Activated T-helper 2 cell treated with anti-CD3 and anti-CD28 coated beads, Interferon-gamma antibody, Interleukin-2, Interleukin-4, amounts not matched to agents 10 μg/mL and 5 μg/mL and 100 μg/mL, durations not matched to agents 14 hours and 24 hours and 36 hours (primary cell): ENCODE results near the gene TPI1. TPM values are rescaled to one million over a fixed set of nuclear protein-coding genes. Genes with fewer than 3 reads are reported as not detected.

Source experiments
- DNase-seq: peaks from one replicate; pipeline ENCODE4 v3.0.0; 2021; ENCODE audit warnings: low spot score
- H3K27ac Mint-ChIP-seq: one replicate; pipeline ENCODE4 v1.8.0; 2021; ENCODE audit warnings: mixed read lengths
- H3K27me3 Mint-ChIP-seq: one replicate; pipeline ENCODE4 v1.8.0; 2021; ENCODE audit warnings: low read depth, mixed read lengths
- H3K36me3 Mint-ChIP-seq: one replicate; pipeline ENCODE4 v1.8.0; 2021; ENCODE audit warnings: low read depth, mixed read lengths
- H3K4me1 Mint-ChIP-seq: one replicate; pipeline ENCODE4 v1.8.0; 2021; ENCODE audit warnings: low read depth, mixed read lengths
- H3K4me3 Mint-ChIP-seq: one replicate; pipeline ENCODE4 v1.8.0; 2021; ENCODE audit warnings: low read depth, mild to moderate bottlenecking, moderate library complexity, mixed read lengths
- H3K9me3 Mint-ChIP-seq: one replicate; pipeline ENCODE4 v1.8.0; 2021; ENCODE audit warnings: mixed read lengths
- intact Hi-C: fragments of 100-400 bp; cut with micrococcal nuclease; formaldehyde crosslinking; loops from one replicate; pipeline ENCODE4 v1.15.1; 2023
- total RNA-seq: library from RNA; stranded (reverse); gene quantifications from 2 replicates; pipeline ENCODE4 v1.2.3, GENCODE V29; 2022

TPI1 gene
- total RNA-seq = 1,708 and 1,711 TPM in 2 replicates

DNA sequence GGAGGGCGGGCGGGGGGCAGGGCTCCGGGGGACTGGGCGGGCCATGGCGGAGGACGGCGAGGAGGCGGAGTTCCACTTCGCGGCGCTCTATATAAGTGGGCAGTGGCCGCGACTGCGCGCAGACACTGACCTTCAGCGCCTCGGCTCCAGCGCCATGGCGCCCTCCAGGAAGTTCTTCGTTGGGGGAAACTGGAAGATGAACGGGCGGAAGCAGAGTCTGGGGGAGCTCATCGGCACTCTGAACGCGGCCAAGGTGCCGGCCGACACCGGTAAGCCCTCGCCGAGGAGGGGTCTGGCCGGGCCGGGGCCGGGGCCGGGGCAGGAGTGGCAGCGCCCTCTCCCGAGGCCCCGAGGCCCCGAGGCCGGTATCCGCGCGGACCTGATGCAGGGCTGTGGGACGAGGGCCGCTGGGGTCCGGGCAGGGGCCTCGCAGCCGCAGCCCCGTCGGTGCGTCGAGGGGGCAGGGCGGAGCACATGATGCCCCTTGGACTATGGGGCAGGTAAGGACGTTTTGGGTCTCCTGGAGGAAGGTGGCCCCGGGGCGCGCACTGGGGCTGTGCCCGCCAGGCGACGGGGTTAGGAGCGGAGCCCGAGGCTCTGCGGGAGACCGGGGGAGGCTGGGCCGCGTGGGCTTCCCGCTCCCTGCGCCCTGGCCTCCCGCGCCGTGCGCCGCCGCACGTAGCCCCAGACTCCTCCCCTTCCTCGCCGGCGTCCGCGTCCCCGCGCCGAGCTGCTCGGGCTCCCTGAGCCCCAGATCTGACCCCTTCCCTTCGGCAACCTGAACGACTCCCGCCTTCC lies at the start of gene TPI1:
Gene TPI1 (plus strand): TSS at position 119 of the 798 bp plus-strand sequence. CDS start 36 bp downstream, at position 155.
- DNase-seq = peak; percentile 76
- Mint-ChIP-seq H3K36me3 (peaks cover 81% of the 10 kb centered on the region), H3K27me3 (no peaks in the 10 kb centered on the region), H3K4me3 (peak within 1 kb of the TSS; percentile 95), H3K9me3 (no peaks in the 10 kb centered on the region), H3K4me1 (peaks cover 46% of the 10 kb centered on the region), H3K27ac (peak within 1 kb of the TSS; percentile 97)
- intact Hi-C loops = loop anchor here (1.0 kb wide), 1 partner anchor 15 kb away; the partner anchor contains the start of gene USP5

DNA sequence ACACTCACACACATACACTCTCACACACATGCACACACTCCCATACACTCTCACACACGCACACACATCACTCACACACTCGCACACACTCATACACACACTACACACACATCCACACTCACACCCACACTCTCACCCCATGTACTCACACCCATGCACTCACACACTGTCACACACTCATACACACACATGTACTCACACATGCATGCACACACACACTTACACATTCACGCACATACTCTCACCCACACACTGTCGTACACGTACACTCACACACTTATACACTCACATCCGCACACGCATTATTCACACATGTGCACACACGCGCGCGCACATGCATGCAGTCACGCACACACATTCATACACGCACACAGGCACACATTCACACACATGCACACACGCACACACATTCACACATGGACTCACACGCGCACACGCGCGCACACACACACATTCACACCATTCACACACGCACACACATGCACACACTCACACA lies 49.6 kb upstream of the TPI1 start:
- intact Hi-C loops = no loop called here
- Mint-ChIP-seq H3K27me3 (peaks cover 3% of the 10 kb centered on the region), H3K27ac (no peak overlapping the region), H3K9me3 (no peaks in the 10 kb centered on the region), H3K4me1 (peaks cover 13% of the 10 kb centered on the region), H3K4me3 (no peak overlapping the region), H3K36me3 (peaks cover 71% of the 10 kb centered on the region)
- no peak for DNase-seq

DNA sequence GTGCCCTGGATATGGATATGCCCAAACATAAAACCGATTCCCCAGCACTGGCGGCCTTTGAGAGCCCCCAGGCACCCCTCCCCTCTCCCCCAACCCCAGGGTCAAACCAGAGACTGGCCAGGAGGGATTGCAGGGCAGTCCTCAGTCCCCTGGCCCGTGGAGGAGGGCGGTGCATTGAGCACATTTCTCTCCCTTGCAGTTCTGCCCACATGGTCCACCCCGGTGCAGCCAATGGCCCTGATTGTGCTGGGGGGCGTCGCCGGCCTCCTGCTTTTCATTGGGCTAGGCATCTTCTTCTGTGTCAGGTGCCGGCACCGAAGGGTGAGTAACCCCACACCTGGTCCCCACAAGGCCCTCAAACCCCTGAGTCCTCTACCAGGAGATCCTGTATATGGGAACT lies 49.1 kb upstream of the TPI1 start:
- H3K9me3 Mint-ChIP-seq = no peaks in the 10 kb centered on the region
- H3K27ac Mint-ChIP-seq = no peak overlapping the region
- intact Hi-C loops = no loop called here
- H3K27me3 Mint-ChIP-seq = peaks cover 9% of the 10 kb centered on the region
- peaks cover 71% of the 10 kb centered on the region for H3K36me3 Mint-ChIP-seq
- H3K4me1 Mint-ChIP-seq = peaks cover 13% of the 10 kb centered on the region
- no peak overlapping the region for H3K4me3 Mint-ChIP-seq
- DNase-seq = no peak

DNA sequence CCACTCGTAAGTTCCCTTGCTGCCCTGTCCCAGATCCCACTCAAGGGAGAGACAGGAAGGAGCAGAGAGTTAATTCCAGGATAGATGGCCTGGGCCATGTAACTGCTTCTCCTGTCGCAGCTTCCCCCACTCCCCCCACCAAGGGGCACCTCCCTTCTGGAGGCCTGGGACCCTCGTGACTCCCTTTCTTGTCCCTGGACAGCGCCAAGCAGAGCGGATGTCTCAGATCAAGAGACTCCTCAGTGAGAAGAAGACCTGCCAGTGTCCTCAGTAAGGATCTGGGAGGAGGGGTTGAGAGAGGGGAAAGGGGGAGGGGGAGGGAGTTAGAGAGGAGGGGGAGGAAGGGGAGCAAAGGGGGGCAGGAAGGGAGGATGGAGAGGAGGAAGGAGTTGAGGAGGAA lies 48.7 kb upstream of the TPI1 start:
- Mint-ChIP-seq H3K27me3 (peaks cover 12% of the 10 kb centered on the region), H3K4me3 (no peak overlapping the region), H3K4me1 (peaks cover 13% of the 10 kb centered on the region), H3K27ac (no peak overlapping the region), H3K9me3 (no peaks in the 10 kb centered on the region), H3K36me3 (peaks cover 68% of the 10 kb centered on the region)
- intact Hi-C loops = no loop called here
- no peak for DNase-seq

DNA sequence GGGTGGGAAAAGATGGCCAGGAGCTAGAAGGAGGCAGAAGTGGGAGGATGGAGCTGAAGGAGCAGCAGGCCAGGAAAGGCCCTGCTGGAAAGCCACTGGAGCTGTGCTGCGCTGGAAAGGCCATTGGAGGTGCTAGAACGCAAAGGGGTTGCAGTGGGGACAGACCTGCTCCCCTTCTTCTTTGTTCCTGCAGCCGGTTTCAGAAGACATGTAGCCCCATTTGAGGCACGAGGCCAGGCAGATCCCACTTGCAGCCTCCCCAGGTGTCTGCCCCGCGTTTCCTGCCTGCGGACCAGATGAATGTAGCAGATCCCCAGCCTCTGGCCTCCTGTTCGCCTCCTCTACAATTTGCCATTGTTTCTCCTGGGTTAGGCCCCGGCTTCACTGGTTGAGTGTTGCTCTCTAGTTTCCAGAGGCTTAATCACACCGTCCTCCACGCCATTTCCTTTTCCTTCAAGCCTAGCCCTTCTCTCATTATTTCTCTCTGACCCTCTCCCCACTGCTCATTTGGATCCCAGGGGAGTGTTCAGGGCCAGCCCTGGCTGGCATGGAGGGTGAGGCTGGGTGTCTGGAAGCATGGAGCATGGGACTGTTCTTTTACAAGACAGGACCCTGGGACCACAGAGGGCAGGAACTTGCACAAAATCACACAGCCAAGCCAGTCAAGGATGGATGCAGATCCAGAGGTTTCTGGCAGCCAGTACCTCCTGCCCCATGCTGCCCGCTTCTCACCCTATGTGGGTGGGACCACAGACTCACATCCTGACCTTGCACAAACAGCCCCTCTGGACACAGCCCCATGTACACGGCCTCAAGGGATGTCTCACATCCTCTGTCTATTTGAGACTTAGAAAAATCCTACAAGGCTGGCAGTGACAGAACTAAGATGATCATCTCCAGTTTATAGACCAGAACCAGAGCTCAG lies 48.0 kb upstream of the TPI1 start:
- peaks cover 60% of the 10 kb centered on the region for H3K36me3 Mint-ChIP-seq
- peaks cover 17% of the 10 kb centered on the region for H3K27me3 Mint-ChIP-seq
- H3K9me3 Mint-ChIP-seq = no peaks in the 10 kb centered on the region
- intact Hi-C loops = no loop called here
- H3K4me1 Mint-ChIP-seq = peaks cover 13% of the 10 kb centered on the region
- no peak overlapping the region for H3K27ac Mint-ChIP-seq
- no peak overlapping the region for H3K4me3 Mint-ChIP-seq
- DNase-seq = no peak

DNA sequence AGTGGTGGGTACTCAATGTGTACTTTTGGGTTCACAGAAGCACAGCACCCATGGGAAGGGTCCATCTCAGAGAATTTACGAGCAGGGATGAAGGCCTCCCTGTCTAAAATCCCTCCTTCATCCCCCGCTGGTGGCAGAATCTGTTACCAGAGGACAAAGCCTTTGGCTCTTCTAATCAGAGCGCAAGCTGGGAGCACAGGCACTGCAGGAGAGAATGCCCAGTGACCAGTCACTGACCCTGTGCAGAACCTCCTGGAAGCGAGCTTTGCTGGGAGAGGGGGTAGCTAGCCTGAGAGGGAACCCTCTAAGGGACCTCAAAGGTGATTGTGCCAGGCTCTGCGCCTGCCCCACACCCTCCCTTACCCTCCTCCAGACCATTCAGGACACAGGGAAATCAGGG lies 47.2 kb upstream of the TPI1 start:
- Mint-ChIP-seq H3K4me3 (no peak overlapping the region), H3K4me1 (peaks cover 13% of the 10 kb centered on the region), H3K9me3 (no peaks in the 10 kb centered on the region), H3K27me3 (peaks cover 23% of the 10 kb centered on the region), H3K36me3 (peaks cover 52% of the 10 kb centered on the region), H3K27ac (no peak overlapping the region)
- intact Hi-C loops = no loop called here
- DNase-seq = no peak

DNA sequence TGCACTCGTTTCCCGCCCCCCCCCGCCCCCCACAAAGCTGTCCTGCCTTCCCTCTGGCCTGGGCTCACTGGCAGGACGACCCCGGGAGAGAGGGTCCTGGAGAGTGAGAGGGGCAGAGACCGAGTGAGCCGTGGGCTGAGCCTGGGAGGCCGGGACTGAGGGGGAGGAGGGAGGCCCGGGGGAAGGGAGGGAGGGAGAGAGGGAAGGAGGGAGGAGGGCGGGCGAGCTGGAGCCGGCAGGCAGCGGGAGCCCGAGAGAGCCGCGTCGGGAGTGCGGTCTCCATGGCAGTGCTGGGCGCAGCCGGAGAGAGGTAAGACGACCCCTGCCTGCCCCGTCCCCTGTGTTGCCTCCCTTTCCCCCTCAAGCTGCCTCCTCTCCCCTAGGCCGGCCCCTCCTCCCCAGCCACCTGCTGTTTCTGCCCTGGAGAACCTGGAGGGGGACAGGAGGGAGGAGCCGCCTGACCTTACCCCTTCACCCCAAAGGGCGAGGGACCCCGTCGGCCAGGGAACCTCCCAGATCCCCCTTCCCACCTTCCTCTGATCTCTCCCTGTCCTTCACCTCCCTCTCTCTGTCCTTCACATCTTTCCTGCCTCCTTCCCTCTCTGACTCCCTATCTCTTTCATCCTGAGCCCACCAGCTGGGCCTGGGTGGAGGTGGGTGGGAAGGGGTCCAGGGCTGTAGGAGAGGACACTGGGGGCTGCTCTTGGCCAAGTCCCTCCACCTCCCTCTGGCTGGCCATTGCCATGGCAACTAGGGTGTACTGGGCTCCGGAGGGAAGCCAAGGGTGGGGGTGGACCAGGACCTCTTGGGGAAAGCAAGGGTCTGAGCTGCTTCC lies 45.5 kb upstream of the TPI1 start, which contains the start of gene GPR162:
Gene GPR162 (plus strand): TSS at position 231 of the 835 bp plus-strand sequence. CDS start 2,078 bp downstream, outside the sequence.
- peak within 1 kb of the TSS; percentile 40 for H3K4me3 Mint-ChIP-seq
- peaks cover 29% of the 10 kb centered on the region for H3K27me3 Mint-ChIP-seq
- H3K36me3 Mint-ChIP-seq = peaks cover 36% of the 10 kb centered on the region
- H3K9me3 Mint-ChIP-seq = no peaks in the 10 kb centered on the region
- peak within 1 kb of the TSS; percentile 23 for H3K27ac Mint-ChIP-seq
- H3K4me1 Mint-ChIP-seq = peaks cover 17% of the 10 kb centered on the region
- intact Hi-C loops = no loop called here
- DNase-seq = no peak

DNA sequence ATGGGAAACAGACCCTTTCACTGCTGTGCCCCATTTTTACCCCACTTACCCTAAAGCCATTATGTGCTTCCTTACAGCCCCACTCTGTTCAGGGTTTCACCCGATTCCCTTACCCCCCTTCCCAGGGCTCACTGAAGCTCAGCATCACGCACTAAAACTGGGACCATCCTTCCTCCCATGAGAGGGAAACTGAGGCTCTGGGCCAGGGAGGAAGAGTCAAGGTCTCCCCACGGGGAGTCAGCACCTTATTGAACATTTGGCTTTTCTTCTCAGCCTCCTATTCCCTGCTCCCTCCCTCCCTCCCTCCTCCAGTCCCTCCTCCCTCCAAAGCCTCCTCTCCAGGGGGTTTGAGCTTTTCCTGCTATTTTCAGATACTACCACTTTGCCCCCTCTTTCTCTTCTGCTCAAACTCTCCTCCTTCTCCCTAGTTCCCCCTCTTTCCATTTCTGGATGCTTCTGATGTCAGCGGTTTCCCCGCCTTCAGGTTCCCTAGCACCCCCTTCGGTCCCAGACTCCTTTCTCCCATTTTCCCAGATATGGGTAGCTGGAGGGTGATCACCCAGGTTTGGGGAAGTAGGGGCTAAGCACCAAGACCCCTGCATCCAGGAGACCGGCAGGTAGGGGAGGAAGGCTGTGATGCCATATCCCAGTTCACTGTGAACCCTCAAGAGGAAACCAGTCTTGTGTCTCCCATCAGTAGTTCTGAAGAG lies 44.8 kb upstream of the TPI1 start:
- H3K27ac Mint-ChIP-seq = no peak overlapping the region

DNA sequence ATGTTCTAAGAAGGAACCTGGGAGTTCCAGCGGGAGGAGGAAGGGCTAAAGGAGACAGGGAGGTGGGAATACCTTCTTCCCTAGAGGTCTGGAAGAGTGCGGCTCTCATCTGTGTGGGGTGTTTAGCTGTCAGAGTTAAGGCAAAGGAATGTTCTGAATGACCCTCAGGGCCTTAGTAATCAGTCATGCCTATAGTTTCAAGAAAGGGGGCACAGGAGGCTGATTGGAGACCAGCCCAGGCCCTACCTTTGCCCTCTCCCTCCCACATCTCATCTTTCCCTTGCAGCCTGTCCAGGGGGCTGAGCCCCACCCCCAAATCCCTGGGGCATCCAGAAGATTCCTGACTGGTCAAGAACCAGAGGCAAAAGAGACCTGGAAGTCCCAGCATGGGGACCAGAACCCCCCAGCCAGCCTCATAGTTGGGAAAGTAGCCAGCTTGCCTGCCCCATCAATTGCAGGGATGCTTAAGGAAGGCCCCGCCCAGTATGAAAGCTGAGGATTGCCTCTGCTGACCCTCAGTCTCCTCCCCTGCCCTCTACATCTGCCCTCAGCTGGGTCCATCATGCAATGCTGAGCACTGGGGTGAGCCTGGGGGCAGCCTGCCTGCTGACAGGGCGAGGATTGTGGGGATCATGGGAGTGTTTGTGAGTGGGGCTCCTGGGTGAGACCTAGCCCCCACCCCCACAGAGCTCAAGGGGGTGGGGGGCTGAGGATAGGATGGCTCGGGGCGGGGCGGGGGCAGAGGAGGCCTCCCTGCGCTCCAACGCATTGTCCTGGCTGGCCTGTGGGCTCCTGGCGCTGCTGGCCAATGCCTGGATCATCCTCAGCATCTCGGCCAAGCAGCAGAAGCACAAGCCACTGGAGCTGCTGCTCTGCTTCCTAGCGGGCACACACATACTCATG lies 43.9 kb upstream of the TPI1 start:
- DNase-seq = no peak
- intact Hi-C loops = no loop called here
- H3K4me1 Mint-ChIP-seq = peaks cover 24% of the 10 kb centered on the region
- H3K4me3 Mint-ChIP-seq = no peak overlapping the region
- H3K27me3 Mint-ChIP-seq = peaks cover 35% of the 10 kb centered on the region
- H3K9me3 Mint-ChIP-seq = no peaks in the 10 kb centered on the region
- H3K27ac Mint-ChIP-seq = no peak overlapping the region
- peaks cover 22% of the 10 kb centered on the region for H3K36me3 Mint-ChIP-seq

More for the DNA sequence above, 44.8 kb upstream of the TPI1 start:
- Mint-ChIP-seq H3K27me3 (peaks cover 33% of the 10 kb centered on the region), H3K9me3 (no peaks in the 10 kb centered on the region), H3K4me3 (peak overlapping the region; percentile 28), H3K36me3 (peaks cover 31% of the 10 kb centered on the region), H3K4me1 (peaks cover 21% of the 10 kb centered on the region)
- intact Hi-C loops = no loop called here
- DNase-seq = no peak

DNA sequence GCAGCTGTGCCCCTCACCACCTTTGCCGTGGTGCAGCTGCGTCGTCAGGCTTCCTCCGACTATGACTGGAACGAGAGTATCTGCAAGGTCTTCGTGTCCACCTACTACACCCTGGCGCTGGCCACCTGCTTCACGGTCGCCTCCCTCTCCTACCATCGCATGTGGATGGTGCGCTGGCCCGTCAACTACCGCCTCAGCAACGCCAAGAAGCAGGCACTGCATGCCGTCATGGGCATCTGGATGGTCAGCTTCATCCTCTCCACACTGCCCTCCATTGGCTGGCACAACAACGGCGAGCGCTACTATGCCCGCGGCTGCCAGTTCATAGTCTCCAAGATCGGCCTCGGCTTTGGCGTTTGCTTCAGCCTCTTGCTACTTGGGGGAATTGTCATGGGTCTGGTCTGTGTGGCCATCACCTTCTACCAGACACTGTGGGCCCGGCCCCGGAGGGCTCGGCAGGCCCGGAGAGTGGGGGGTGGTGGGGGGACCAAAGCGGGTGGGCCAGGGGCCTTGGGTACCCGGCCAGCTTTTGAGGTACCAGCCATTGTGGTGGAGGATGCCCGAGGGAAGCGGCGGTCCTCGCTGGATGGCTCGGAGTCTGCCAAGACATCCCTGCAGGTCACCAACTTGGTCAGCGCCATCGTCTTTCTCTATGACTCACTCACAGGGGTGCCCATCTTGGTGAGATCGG lies 43.1 kb upstream of the TPI1 start:
- peaks cover 29% of the 10 kb centered on the region for H3K4me1 Mint-ChIP-seq
- no peak overlapping the region for H3K27ac Mint-ChIP-seq
- DNase-seq = no peak
- no peak overlapping the region for H3K4me3 Mint-ChIP-seq
- H3K9me3 Mint-ChIP-seq = no peaks in the 10 kb centered on the region
- H3K27me3 Mint-ChIP-seq = peaks cover 39% of the 10 kb centered on the region
- intact Hi-C loops = no loop called here
- H3K36me3 Mint-ChIP-seq = peaks cover 14% of the 10 kb centered on the region
